GM12874 (cell line): ENCODE data around the gene UCK1.

Experiments
- TF ChIP-seq, protein P1 (sequence below): IDR thresholded peaks from 2 replicates; pipeline ENCODE4 v1.5.1; 2011; ENCODE audit warnings: low read depth, mild to moderate bottlenecking, control low read depth, low read length, moderate library complexity; ENCODE audit not compliant: insufficient read depth

UCK1 gene

DNA sequence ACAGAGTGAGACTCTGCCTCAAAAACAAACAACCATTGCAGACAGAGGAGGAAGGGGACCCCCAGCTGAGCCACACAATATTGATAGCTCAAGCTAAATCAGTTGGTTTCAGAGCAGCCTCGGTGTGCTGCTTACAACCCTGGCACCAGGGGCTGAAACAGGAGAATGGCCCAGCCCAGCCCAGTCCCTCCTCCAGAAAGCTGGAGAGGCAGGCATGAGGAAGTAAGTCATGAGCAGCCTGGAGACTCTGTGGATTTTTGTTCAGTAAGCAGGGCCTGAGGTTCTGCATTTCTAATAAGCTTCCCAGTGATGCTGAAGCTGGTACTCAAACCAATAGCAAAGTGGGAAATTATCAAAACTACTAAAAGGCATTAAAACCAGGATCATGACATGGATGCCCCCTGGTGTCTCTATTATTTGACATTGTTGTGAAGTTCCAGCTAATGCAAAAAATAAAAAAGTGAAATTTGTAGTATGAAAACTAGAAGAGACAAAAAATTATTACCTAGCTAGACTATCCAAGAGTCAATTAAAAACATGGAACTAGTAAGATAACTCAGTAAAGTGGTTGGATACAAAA lies 28.4 kb upstream of the UCK1 start:
- TF ChIP-seq, protein P1, sequence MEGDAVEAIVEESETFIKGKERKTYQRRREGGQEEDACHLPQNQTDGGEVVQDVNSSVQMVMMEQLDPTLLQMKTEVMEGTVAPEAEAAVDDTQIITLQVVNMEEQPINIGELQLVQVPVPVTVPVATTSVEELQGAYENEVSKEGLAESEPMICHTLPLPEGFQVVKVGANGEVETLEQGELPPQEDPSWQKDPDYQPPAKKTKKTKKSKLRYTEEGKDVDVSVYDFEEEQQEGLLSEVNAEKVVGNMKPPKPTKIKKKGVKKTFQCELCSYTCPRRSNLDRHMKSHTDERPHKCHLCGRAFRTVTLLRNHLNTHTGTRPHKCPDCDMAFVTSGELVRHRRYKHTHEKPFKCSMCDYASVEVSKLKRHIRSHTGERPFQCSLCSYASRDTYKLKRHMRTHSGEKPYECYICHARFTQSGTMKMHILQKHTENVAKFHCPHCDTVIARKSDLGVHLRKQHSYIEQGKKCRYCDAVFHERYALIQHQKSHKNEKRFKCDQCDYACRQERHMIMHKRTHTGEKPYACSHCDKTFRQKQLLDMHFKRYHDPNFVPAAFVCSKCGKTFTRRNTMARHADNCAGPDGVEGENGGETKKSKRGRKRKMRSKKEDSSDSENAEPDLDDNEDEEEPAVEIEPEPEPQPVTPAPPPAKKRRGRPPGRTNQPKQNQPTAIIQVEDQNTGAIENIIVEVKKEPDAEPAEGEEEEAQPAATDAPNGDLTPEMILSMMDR, result no peak

DNA sequence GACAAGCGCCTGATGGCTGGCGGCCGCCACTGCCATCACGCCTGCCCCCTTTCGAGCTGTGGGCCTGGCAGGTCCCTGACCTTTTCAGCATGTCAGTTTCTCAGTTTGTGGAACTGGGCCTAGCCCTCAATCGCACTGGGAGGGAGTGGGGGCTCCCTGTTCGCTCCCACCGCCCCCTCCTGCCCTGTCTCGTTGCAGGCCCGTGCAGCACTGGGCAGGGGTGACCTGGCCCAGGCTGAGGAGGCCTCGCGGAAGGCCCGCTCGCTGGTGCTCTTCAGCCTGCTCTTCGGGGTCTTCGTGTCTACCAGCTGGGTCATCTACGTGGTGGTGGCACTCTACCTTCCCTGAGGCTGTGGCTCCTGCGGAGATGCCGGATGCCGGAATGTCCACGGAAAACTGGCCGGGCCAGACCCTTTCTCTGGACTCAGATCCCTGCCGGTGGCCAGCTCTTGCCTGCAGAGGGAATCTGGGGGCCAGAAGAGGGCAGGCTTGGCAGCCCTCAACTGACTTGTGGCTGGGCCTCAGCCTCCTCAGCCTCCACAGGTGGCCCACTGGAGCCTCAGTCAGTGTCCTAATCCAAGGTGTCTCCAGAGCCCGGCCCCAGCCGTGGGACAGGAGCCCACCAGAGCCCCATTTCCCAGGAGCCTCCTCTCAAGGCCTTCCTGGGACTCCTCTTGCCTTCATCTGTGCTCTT lies 26.9 kb upstream of the UCK1 start:
- TF ChIP-seq, protein P1, result no peak

DNA sequence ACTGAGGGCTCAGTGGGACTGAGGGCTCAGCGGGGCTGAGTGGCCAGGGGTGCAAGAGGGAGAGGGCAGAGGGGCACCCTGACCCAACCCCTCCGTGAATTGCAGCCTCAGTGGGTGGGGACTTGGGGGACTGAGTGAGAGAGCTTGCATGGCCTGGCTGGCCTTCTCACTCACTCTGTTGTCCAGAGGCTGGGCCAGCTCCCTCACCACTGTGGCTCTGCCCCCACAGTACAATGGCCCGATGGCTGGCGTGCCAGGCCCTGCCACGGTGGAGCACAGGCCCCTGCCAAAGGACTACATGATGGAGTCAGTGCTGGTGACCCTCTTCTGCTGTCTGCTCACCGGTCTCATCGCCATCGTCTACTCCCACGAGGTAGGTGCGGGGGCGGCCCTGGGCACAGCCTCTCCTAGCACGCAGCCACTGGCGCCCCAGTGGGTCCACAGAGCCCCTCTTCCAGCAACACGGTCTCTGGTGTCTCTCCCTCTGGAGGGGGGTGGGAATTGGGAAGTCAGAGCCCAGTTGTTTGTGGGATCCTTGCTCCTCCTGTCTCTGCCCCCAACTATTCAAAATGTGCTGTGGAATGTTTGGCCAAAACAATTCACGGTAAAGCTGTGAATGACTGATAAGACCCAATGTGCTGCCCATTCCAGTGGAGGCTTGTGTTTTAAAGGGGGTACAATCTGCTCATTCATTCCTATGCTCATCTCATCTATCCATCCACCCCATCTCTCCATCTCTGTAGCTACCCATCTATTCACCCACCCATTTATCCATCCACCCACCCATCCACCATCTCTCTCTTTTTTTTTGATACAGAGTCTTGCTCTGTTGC lies 25.0 kb upstream of the UCK1 start:
- TF ChIP-seq, protein P1, result no peak

DNA sequence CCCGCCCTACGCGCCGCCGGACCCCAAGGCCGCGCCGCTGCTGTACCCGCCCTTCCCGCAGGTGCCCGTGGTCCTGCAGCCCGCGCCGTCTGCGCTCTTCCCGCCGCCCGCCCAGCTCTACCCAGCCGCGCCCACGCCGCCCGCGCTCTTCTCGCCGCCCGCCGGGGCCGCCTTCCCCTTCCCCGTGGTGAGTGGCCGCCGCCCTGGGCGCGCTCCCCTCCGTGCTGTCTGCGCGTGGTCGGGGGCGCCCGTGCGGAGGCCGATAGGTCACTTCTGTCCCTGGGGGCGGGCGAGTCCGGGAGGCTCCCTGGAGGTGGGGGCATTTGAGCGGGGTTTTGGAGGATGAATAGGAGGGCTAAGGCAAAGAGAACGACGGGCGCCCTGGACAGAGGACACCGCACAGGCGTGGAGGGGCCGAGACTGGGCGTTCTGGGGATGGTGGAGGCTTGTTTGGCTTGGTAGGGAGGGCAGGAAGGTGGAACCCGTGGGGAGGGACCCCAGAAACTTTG lies 23.8 kb upstream of the UCK1 start:
- TF ChIP-seq, protein P1, result no peak

DNA sequence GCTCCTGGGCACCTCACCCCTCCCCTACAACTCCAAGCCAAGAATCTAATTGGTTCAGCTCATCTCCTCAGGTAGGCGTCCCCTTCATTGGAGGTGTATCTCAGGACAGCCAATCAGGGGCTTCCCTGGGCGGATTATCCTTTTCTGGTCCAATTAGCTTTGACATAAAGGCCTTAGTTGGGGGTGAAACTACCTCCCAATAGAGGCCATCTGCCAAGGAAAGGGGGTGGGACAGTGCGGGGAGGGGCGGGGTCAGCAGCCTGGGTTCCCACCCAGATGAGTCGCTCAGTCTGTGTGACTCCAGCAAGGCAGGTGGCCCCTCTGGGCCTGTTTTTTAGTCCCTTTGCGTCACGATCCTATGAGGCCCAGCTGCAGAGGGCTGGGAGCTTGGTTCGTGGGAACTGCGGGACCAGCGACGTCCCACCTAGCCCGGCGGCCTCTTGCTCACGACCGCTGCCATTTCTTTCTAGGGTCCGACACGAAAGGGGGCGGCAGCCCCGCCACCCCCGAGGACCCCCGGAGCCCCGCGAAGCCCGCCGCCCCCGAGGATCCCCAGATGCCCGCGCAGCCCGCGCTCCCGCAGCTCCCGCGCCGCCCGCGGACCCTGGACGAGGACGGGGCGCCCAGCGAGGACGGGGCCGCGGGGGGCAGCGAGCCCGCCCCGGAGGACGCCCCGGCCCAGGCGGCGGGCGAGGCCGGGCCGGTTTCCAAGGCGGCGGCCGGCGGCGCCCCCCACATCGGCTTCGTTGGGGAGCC lies 23.2 kb upstream of the UCK1 start:
- TF ChIP-seq, protein P1, result no peak

DNA sequence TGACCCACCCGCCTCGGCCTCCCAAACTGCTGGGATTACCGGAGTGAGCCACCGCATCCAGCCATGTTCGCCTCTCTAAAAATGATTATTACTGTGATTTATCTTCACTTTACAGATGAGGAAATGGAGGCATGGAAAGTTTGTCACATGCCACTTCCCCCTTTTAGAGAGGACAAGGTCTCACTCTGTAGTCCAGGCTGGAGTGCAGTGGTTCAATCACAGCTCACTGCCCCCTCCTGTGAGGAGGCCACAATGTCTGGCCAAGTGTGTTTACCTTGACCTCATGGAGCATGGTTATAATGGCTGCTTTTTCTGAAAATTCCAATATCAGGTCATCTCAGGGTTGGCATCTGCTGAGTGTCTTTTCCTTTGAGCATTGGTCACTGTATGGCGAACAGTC lies 21.0 kb upstream of the UCK1 start:
- TF ChIP-seq, protein P1, result no peak
